Neuronal stem cell (in vitro differentiated cells): Measurements from ENCODE around the gene SPATA13.

Experiments
- DNase-seq: peaks from one replicate; pipeline ENCODE4 v3.0.0-alpha.2; 2013; ENCODE audit warnings: low spot score
- H2AFZ ChIP-seq: one replicate; pipeline ENCODE4 v1.6.1; 2013; ENCODE audit warnings: mild to moderate bottlenecking, low read length, inconsistent platforms
- H2AK5ac ChIP-seq: 2 replicates; pipeline ENCODE4 v1.6.1; 2013; ENCODE audit warnings: low read depth, mild to moderate bottlenecking, inconsistent platforms, low read length, moderate library complexity, mixed read lengths
- H2BK120ac ChIP-seq: 2 replicates; pipeline ENCODE4 v1.6.1; 2013; ENCODE audit warnings: low read depth, mild to moderate bottlenecking, inconsistent platforms, low read length, moderate library complexity, mixed read lengths
- H2BK12ac ChIP-seq: one replicate; pipeline ENCODE4 v1.6.1; 2013; ENCODE audit warnings: low read length, inconsistent platforms
- H2BK15ac ChIP-seq: 2 replicates; pipeline ENCODE4 v1.6.1; 2013; ENCODE audit warnings: mild to moderate bottlenecking, low read length, inconsistent platforms, mixed read lengths
- H2BK5ac ChIP-seq: one replicate; pipeline ENCODE4 v1.6.1; 2013; ENCODE audit warnings: inconsistent platforms, mild to moderate bottlenecking, low read length, moderate library complexity
- H3K14ac ChIP-seq: one replicate; pipeline ENCODE4 v1.6.1; 2013; ENCODE audit warnings: low read length, inconsistent platforms
- H3K18ac ChIP-seq: 2 replicates; pipeline ENCODE4 v1.6.1; 2013; ENCODE audit warnings: low read length, inconsistent platforms
- H3K23ac ChIP-seq: 2 replicates; pipeline ENCODE4 v1.6.1; 2013; ENCODE audit warnings: low read depth, mild to moderate bottlenecking, mixed read lengths, low read length, inconsistent platforms; ENCODE audit not compliant: poor library complexity
- H3K27ac ChIP-seq: replicated peaks from 3 replicates; pipeline ENCODE4 v1.5.1; 2013; ENCODE audit warnings: low read length, inconsistent platforms
- H3K27me3 ChIP-seq, 3 experiments: 2 replicates each; pipeline ENCODE4 v1.6.1; 2013; ENCODE audit warnings: low read length in 3 of 3, mild to moderate bottlenecking in 2 of 3, inconsistent platforms in 1 of 3, low read depth in 1 of 3, mixed read lengths in 1 of 3, moderate library complexity in 1 of 3; ENCODE audit not compliant: control insufficient read depth in 3 of 3, insufficient read depth in 3 of 3
- H3K36me3 ChIP-seq, 2 donors: replicated peaks in 1 of 2; 2 replicates each; pipeline ENCODE4 v1.6.1; 2013; ENCODE audit warnings: low read length in 2 of 2; ENCODE audit not compliant: control insufficient read depth in 2 of 2, insufficient read depth in 2 of 2
- H3K4ac ChIP-seq: 2 replicates; pipeline ENCODE4 v1.6.1; 2013; ENCODE audit warnings: inconsistent platforms, mild to moderate bottlenecking, low read length, moderate library complexity
- H3K4me1 ChIP-seq, 2 donors: 1 replicate in 1 of 2; 2 replicates in 1 of 2; pipeline ENCODE4 v1.6.1; 2013; ENCODE audit warnings: low read length in 2 of 2, low read depth in 1 of 2; ENCODE audit not compliant: control insufficient read depth in 2 of 2, insufficient read depth in 1 of 2
- H3K4me2 ChIP-seq: one replicate; pipeline ENCODE4 v1.6.1; 2013; ENCODE audit warnings: mild to moderate bottlenecking, low read length, inconsistent platforms; ENCODE audit not compliant: insufficient read depth, poor library complexity, severe bottlenecking
- H3K4me3 ChIP-seq, 2 donors: 2 replicates each; pipeline ENCODE4 v1.5.1; 2013; ENCODE audit warnings: low read length in 2 of 2, mild to moderate bottlenecking in 2 of 2, inconsistent platforms in 1 of 2, moderate library complexity in 1 of 2
- H3K79me1 ChIP-seq: one replicate; pipeline ENCODE4 v1.6.1; 2013; ENCODE audit warnings: low read depth, mild to moderate bottlenecking, inconsistent platforms, low read length, moderate library complexity
- H3K9ac ChIP-seq: one replicate; pipeline ENCODE4 v1.6.1; 2013; ENCODE audit warnings: mild to moderate bottlenecking, low read depth, low read length, inconsistent platforms; ENCODE audit not compliant: poor library complexity
- H3K9me3 ChIP-seq, 2 donors: replicated peaks in 1 of 2; 2 replicates each; pipeline versions ENCODE3 to v1.6.1; 2013; ENCODE audit warnings: low read length in 2 of 2, mild to moderate bottlenecking in 2 of 2, inconsistent platforms in 1 of 2, low read depth in 1 of 2, mixed read lengths in 1 of 2, moderate library complexity in 1 of 2; ENCODE audit not compliant: control insufficient read depth in 2 of 2, insufficient read depth in 1 of 2
- H4K8ac ChIP-seq: one replicate; pipeline ENCODE4 v1.6.1; 2013; ENCODE audit warnings: low read depth, mild to moderate bottlenecking, inconsistent platforms, low read length, moderate library complexity
- H4K91ac ChIP-seq: one replicate; pipeline ENCODE4 v1.6.1; 2013; ENCODE audit warnings: low read length, low read depth, mild to moderate bottlenecking, inconsistent platforms; ENCODE audit not compliant: poor library complexity
- WGBS, 2 donors: extraction: QIAGEN DNeasy Blood & Tissue Kit; methylation state at CpG; one replicate each; pipeline ENCODE4 v1.1.7; 2013; ENCODE audit warnings: missing lambda C conversion rate in 2 of 2, mixed read lengths in 1 of 2; ENCODE audit not compliant: insufficient read length in 2 of 2, insufficient replicate concordance in 1 of 2; ENCODE audit errors: extremely low coverage in 2 of 2; 5-methylcytosine and 5-hydroxymethylcytosine counted together

SPATA13 gene

GRCh38 chr13:24153347-24153746 is 7.2 kb upstream of the SPATA13 start:
- Histone ChIP-seq H3K27ac (no peak overlapping the region), H2BK5ac (no peak overlapping the region), H3K4me2 (no peak overlapping the region), H4K8ac (no peak overlapping the region), H3K36me3 (no peaks in the 10 kb centered on the region), H3K4ac (no peak overlapping the region), H3K4me3 (no peak overlapping the region), H3K14ac (no peak overlapping the region), H3K9ac (no peak overlapping the region), H3K79me1 (no peaks in the 10 kb centered on the region), H4K91ac (no peak overlapping the region), H3K23ac (no peak overlapping the region), H2BK12ac (no peak overlapping the region), H3K9me3 (no peaks in the 10 kb centered on the region), H2AFZ (no peak overlapping the region), H2BK120ac (no peak overlapping the region), H2AK5ac (no peak overlapping the region), H3K18ac (no peak overlapping the region), H3K27me3 (no peaks in the 10 kb centered on the region), H2BK15ac (no peak overlapping the region), H3K4me1 (peaks cover 20 to 23% of the 10 kb centered on the region in 2 donors)
- no peak for DNase-seq
- WGBS, 2 donors: no CpG with 5 or more reads among the region's 3 CpGs

DNA sequence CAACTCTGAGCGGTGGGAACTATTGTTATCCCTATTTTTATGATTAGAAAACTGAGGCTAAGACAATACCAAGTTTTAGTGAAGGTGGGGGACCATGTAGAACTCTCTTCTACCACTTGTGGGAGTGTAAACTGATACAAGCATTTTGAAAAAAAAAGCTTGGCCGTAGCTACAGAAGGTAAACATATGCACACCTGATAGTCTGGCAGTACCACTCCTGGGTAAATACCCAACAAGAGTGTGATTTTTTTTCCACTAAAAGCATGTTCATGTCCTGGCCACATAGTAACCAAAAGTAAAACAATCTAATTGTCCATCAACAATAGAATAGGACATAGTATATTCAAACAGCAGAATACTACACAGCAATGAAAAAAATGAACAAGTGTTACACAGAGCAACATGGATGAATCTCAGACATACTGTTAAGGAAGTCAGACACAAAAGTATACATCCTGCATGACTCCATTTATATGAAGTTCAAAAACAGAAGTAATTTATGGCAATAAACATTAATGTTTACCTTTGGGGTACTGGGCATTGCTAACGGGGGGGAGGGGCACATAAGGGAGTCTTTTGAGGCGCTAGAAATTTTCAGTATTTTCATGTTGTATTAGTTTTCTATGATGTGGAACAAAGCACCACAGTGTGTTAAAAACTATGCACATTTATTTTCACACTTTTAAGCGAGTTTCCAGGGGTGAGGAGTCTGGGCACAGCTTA is 6.4 kb upstream of the SPATA13 start:
- H3K79me1 ChIP-seq: no peaks in the 10 kb centered on the region
- no peak overlapping the region for H4K8ac ChIP-seq
- no peak overlapping the region for H2AK5ac ChIP-seq
- H3K9me3 ChIP-seq: no peaks in the 10 kb centered on the region
- H2AFZ ChIP-seq: no peak overlapping the region
- no peak overlapping the region for H3K14ac ChIP-seq
- H3K18ac ChIP-seq: no peak overlapping the region
- no peak overlapping the region for H3K4ac ChIP-seq
- H3K27ac ChIP-seq: no peak overlapping the region
- H3K36me3 ChIP-seq: no peaks in the 10 kb centered on the region
- H4K91ac ChIP-seq: no peak overlapping the region
- WGBS, 2 donors: no CpG with 5 or more reads among the region's 5 CpGs
- H3K9ac ChIP-seq: no peak overlapping the region
- no peak overlapping the region for H2BK12ac ChIP-seq
- H3K4me3 ChIP-seq: no peak overlapping the region
- H3K27me3 ChIP-seq: no peaks in the 10 kb centered on the region
- H3K4me1 ChIP-seq: peaks cover 15 to 19% of the 10 kb centered on the region in 2 donors
- no peak overlapping the region for H2BK5ac ChIP-seq
- H3K4me2 ChIP-seq: no peak overlapping the region
- DNase-seq: no peak
- no peak overlapping the region for H2BK120ac ChIP-seq
- H2BK15ac ChIP-seq: no peak overlapping the region
- H3K23ac ChIP-seq: no peak overlapping the region

DNA sequence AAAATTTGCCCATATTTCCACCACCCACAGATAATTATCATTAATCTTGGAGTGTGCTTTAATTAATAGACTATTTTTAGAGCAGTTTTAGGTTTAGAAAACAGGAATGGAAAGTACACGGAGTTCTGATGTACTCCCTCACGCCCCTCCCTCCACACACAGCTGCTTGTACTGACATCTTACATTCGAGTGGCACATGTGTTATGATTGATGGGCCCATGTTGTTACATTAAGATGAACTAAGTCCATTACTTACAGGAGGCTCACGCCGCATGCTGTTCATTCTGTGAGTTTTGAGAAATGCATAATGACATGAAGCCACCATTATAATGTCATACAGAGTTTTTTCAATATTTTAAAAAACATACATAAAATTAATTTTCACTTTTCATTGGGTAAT is 1.2 kb upstream of the SPATA13 start:
- Histone ChIP-seq H3K79me1 (peaks cover 8% of the 10 kb centered on the region), H2BK120ac (no peak overlapping the region), H3K27ac (no peak overlapping the region), H2BK15ac (no peak overlapping the region), H3K9ac (no peak overlapping the region), H3K4ac (no peak overlapping the region), H4K8ac (no peak overlapping the region), H3K27me3 (no peaks in the 10 kb centered on the region), H4K91ac (no peak overlapping the region), H2BK12ac (no peak overlapping the region), H3K14ac (no peak overlapping the region), H3K4me1 (peaks cover 29 to 31% of the 10 kb centered on the region in 2 donors), H2BK5ac (no peak overlapping the region), H3K23ac (no peak overlapping the region), H3K9me3 (no peaks in the 10 kb centered on the region), H3K4me3 (no peak overlapping the region), H3K4me2 (no peak overlapping the region), H2AK5ac (no peak overlapping the region), H3K18ac (no peak overlapping the region), H3K36me3 (peaks cover 0 to 14% of the 10 kb centered on the region in 2 donors), H2AFZ (no peak overlapping the region)
- no CpG with 5 or more reads among the region's 5 CpGs for WGBS, 2 donors
- DNase-seq: no peak

DNA sequence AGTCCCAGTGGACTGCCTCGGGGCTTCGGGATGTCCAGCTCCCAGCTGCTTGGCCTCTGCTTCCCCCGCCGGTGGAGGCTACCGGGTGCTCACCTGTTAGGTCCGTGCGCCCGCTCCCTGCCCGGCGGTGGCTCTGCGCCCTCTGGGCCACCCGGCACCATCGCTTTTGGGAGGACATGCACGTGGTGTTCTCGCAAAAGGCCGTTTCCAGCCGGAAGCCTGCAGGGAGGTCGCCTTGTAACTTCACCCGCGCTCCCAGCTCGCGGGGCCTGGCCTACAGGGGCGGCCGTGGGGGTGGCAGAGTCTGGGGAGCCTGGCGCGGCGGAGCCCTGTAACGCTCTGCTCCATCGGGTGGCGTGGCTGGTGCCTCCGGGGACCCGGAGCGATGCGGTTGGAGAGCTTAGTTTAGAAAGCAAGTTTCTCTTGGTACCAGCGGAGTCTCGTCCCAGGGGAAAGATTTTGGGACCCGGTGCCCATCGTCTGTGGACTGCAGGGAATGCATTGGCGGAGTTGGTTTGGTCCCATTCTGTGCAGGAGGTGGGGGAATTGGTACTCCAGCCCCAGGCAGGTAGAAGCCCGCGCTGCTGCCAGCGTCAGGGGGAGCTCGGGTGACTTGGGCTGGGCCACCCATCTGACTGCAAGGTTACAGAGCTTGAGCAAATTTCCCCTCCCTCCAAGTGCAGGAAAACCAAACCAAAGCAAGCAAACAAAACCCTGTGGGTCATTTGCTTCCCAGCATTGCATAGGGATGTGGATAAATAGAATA is 673 bp downstream of the SPATA13 start:
- H3K36me3 ChIP-seq: peaks cover 6 to 33% of the 10 kb centered on the region in 2 donors
- peak overlapping the region; percentile 88 for H2BK15ac ChIP-seq
- peak overlapping the region; percentile 86 for H2AFZ ChIP-seq
- H3K9ac ChIP-seq: peak overlapping the region; percentile 88
- H3K4me2 ChIP-seq: peak overlapping the region; percentile 96
- H4K91ac ChIP-seq: no peak overlapping the region
- peaks cover 33 to 36% of the 10 kb centered on the region in 2 donors for H3K4me1 ChIP-seq
- peak overlapping the region; percentile 57 for H3K23ac ChIP-seq
- no peak overlapping the region for H2BK12ac ChIP-seq
- H2BK120ac ChIP-seq: no peak overlapping the region
- H2BK5ac ChIP-seq: peak overlapping the region; percentile 40
- DNase-seq: no peak
- H3K18ac ChIP-seq: peak overlapping the region; percentile 76
- H3K4me3 ChIP-seq: peak overlapping the region; percentile 79 to 88
- H3K4ac ChIP-seq: no peak overlapping the region
- no peak overlapping the region for H4K8ac ChIP-seq
- no peaks in the 10 kb centered on the region for H3K27me3 ChIP-seq
- peak overlapping the region; percentile 85 for H3K14ac ChIP-seq
- no CpG with 5 or more reads among the region's 43 CpGs for WGBS, 2 donors
- peaks cover 10% of the 10 kb centered on the region for H3K79me1 ChIP-seq
- no peaks in the 10 kb centered on the region for H3K9me3 ChIP-seq
- H2AK5ac ChIP-seq: peak overlapping the region; percentile 48
- no peak overlapping the region for H3K27ac ChIP-seq
